ENCODE results near the gene ARHGAP18. TPM values are rescaled to one million over a fixed set of nuclear protein-coding genes. Genes with fewer than 3 reads are reported as not detected.

Gene ARHGAP18
- total RNA-seq, 1 donor from 2014 or later = 3.9 TPM

DNA sequence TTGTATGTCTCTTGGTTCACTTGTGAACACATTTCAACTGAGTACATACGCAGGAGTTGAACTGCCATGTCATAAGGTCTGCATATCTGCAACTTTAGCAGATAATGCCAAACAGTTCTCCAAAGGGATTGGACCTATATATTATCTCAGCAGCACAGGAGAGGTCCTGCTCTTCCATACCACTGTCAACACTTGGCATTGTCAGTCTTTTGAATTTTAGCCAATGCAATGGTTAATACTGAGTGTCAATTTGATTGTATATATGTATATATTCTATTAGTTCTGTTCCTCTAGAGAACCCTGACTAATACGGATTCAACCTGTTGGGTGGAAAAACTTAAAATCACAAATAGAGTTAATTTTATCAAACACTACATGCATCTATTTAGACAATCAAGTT, 26.1 kb upstream of the ARHGAP18 start:
- no peaks in the 10 kb centered on the region for H3K27me3 Mint-ChIP-seq (ENCODE audit: insufficient read depth, low read depth)
- no peaks in the 10 kb centered on the region for H3K36me3 Mint-ChIP-seq
- H3K4me3 ChIP-seq = no peak overlapping the region

DNA sequence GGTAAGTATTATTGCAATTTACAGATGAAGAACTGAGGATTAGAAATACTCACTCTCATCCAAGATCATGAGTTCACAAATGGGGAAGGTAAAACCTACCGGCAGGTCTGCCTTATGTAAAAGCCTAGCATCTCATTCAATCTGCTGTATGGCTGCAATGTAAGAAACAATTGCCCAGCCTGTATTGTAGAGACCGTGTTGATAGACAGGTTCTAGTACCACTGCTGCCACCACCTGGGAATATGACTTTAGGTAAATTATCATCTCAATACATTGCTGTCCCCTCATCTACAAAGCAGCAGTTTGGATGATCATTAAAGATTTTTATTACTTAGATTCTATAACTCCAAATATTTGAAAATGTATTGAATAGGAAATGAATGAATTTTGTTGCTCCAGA, 23.3 kb upstream of the ARHGAP18 start:
- Histone ChIP-seq H3K36me3 (no peaks in the 10 kb centered on the region), H3K4me3 (no peak overlapping the region), H3K9ac (no peak overlapping the region), H3K79me2 (ENCODE audit: low read depth) (no peaks in the 10 kb centered on the region), H2AFZ (replicated peaks) (no peak overlapping the region), H3K27ac (no peak overlapping the region), H4K20me1 (ENCODE audit: low read depth) (no peaks in the 10 kb centered on the region), H3K9me3 (ENCODE audit: low read depth) (no peaks in the 10 kb centered on the region), H3K27me3 (no peaks in the 10 kb centered on the region), H3K4me2 (no peak overlapping the region), H3F3A (ENCODE audit: low read depth) (no peaks in the 10 kb centered on the region), H3K4me1 (no peaks in the 10 kb centered on the region)
- DNase-seq (ENCODE audit: low spot score) = no peak
- Mint-ChIP-seq H3K27ac (no peak overlapping the region), H3K36me3 (peaks cover 2% of the 10 kb centered on the region), H3K9me3 (peaks cover 3% of the 10 kb centered on the region), H3K4me1 (no peaks in the 10 kb centered on the region), H3K27me3 (ENCODE audit: insufficient read depth, low read depth) (no peaks in the 10 kb centered on the region), H3K4me3 (no peak overlapping the region)
- TF ChIP-seq EZH2phosphoT487 (IDR thresholded peaks at IDR 0.05) (no peak), EZH2 (IDR thresholded peaks at IDR 0.05) (no peak)
- TF ChIP-seq, protein P1, sequence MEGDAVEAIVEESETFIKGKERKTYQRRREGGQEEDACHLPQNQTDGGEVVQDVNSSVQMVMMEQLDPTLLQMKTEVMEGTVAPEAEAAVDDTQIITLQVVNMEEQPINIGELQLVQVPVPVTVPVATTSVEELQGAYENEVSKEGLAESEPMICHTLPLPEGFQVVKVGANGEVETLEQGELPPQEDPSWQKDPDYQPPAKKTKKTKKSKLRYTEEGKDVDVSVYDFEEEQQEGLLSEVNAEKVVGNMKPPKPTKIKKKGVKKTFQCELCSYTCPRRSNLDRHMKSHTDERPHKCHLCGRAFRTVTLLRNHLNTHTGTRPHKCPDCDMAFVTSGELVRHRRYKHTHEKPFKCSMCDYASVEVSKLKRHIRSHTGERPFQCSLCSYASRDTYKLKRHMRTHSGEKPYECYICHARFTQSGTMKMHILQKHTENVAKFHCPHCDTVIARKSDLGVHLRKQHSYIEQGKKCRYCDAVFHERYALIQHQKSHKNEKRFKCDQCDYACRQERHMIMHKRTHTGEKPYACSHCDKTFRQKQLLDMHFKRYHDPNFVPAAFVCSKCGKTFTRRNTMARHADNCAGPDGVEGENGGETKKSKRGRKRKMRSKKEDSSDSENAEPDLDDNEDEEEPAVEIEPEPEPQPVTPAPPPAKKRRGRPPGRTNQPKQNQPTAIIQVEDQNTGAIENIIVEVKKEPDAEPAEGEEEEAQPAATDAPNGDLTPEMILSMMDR (IDR thresholded peaks at IDR 0.05) = no peak

More for the DNA sequence above, 26.1 kb upstream of the ARHGAP18 start:
- H3K79me2 ChIP-seq (ENCODE audit: low read depth) = no peaks in the 10 kb centered on the region
- no peak overlapping the region for H3K27ac ChIP-seq
- H3K4me1 ChIP-seq = no peaks in the 10 kb centered on the region
- no peak overlapping the region for H3K4me3 Mint-ChIP-seq
- H2AFZ ChIP-seq (replicated peaks) = no peak overlapping the region
- H3K4me1 Mint-ChIP-seq = no peaks in the 10 kb centered on the region
- no peaks in the 10 kb centered on the region for H4K20me1 ChIP-seq (ENCODE audit: low read depth)
- DNase-seq (ENCODE audit: low spot score) = no peak
- no peak overlapping the region for H3K9ac ChIP-seq
- H3K27ac Mint-ChIP-seq = no peak overlapping the region
- no peaks in the 10 kb centered on the region for H3K9me3 ChIP-seq (ENCODE audit: low read depth)
- no peaks in the 10 kb centered on the region for H3K36me3 ChIP-seq
- H3K27me3 ChIP-seq = no peaks in the 10 kb centered on the region
- no peak for TF ChIP-seq EZH2phosphoT487 (IDR thresholded peaks at IDR 0.05)
- TF ChIP-seq, protein P1 (IDR thresholded peaks at IDR 0.05) = no peak
- no peaks in the 10 kb centered on the region for H3F3A ChIP-seq (ENCODE audit: low read depth)
- no peaks in the 10 kb centered on the region for H3K9me3 Mint-ChIP-seq
- no peak overlapping the region for H3K4me2 ChIP-seq

DNA sequence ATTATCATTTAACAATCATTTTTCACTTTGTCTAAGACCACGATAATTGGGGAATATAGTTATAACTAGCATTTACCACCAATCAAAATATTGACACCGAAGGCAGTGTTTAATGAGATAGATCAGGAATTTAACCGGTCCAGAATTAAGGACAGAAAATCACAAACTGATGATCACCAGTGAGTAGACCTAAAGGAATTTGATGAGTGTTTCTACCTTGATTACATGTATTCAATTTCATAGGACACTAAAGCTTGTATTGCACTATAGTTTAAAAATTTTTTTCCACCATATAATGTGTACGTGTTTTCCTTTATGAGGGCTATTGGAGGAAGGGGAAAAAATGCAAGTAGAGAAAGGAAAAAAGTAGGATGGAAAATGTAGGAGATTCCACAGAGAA, 22.6 kb upstream of the ARHGAP18 start:
- no peak overlapping the region for H3K27ac Mint-ChIP-seq

More for the DNA sequence above, 22.6 kb upstream of the ARHGAP18 start:
- DNase-seq (ENCODE audit: low spot score) = no peak
- Histone ChIP-seq H3K4me1 (no peaks in the 10 kb centered on the region), H3K9me3 (ENCODE audit: low read depth) (no peaks in the 10 kb centered on the region), H3K36me3 (no peaks in the 10 kb centered on the region), H3K9ac (no peak overlapping the region), H3F3A (ENCODE audit: low read depth) (no peaks in the 10 kb centered on the region), H3K79me2 (ENCODE audit: low read depth) (no peaks in the 10 kb centered on the region), H3K4me3 (no peak overlapping the region), H3K27me3 (no peaks in the 10 kb centered on the region), H2AFZ (replicated peaks) (no peak overlapping the region), H3K4me2 (no peak overlapping the region), H4K20me1 (ENCODE audit: low read depth) (no peaks in the 10 kb centered on the region), H3K27ac (no peak overlapping the region)
- Mint-ChIP-seq H3K9me3 (peaks cover 3% of the 10 kb centered on the region), H3K4me1 (no peaks in the 10 kb centered on the region), H3K27me3 (ENCODE audit: insufficient read depth, low read depth) (no peaks in the 10 kb centered on the region), H3K36me3 (peaks cover 2% of the 10 kb centered on the region), H3K4me3 (no peak overlapping the region)
- TF ChIP-seq EZH2 (IDR thresholded peaks at IDR 0.05) (no peak), EZH2phosphoT487 (IDR thresholded peaks at IDR 0.05) (no peak)
- TF ChIP-seq, protein P1 (IDR thresholded peaks at IDR 0.05) = no peak

Measured in neural progenitor cell (in vitro differentiated cells).